HG03175 (cell line): ENCODE measurements around the gene REG1B.

Source experiments
- ATAC-seq: cut with Tn5 transposase; IDR thresholded peaks from one replicate; pipeline ENCODE4 v1.9.1; 2021; ENCODE audit warnings: mild to moderate bottlenecking, moderate library complexity; ENCODE audit not compliant: unreplicated experiment

REG1B gene

GRCh38 chr2:79087785-79088364, at the start of gene REG1B:
REG1B (minus strand) TSS chr2:79087993; CDS start chr2:79087612, 381 bp downstream.
- no peak for ATAC-seq

- no peak for ATAC-seq
Measured at GRCh38 chr2:79131687-79132086, 43.9 kb upstream of the REG1B start.

GRCh38 chr2:79129804-79130203, 42.0 kb upstream of the REG1B start:
- no peak for ATAC-seq

GRCh38 chr2:79129260-79129659, 41.5 kb upstream of the REG1B start:
- ATAC-seq, result no peak

- no peak for ATAC-seq
Measured at GRCh38 chr2:79128406-79128805, 40.6 kb upstream of the REG1B start.

- ATAC-seq, result no peak
Measured at GRCh38 chr2:79125721-79125985, 37.9 kb upstream of the REG1B start.

GRCh38 chr2:79124907-79125720, 37.3 kb upstream of the REG1B start:
- ATAC-seq, result no peak

GRCh38 chr2:79122676-79123075, 34.9 kb upstream of the REG1B start:
- ATAC-seq, result no peak

- no peak for ATAC-seq
Measured at GRCh38 chr2:79120194-79120713, 32.5 kb upstream of the REG1B start, which contains the start of gene REG1A. REG1A (plus strand) TSS chr2:79120488; CDS start chr2:79120862, 374 bp downstream.

- ATAC-seq, result no peak
Measured at GRCh38 chr2:79116997-79117928, 29.5 kb upstream of the REG1B start.

- ATAC-seq, result no peak
Measured at GRCh38 chr2:79114797-79115494, 27.2 kb upstream of the REG1B start.

GRCh38 chr2:79112269-79112668, 24.5 kb upstream of the REG1B start:
- ATAC-seq, result no peak

- ATAC-seq, result no peak
Measured at GRCh38 chr2:79105259-79105658, 17.5 kb upstream of the REG1B start.

GRCh38 chr2:79103214-79103613, 15.4 kb upstream of the REG1B start:
- no peak for ATAC-seq

- no peak for ATAC-seq
Measured at GRCh38 chr2:79101024-79101423, 13.2 kb upstream of the REG1B start.

GRCh38 chr2:79100285-79100684, 12.5 kb upstream of the REG1B start:
- no peak for ATAC-seq

- ATAC-seq, result no peak
Measured at GRCh38 chr2:79099140-79099686, 11.4 kb upstream of the REG1B start.

- no peak for ATAC-seq
Measured at GRCh38 chr2:79097843-79098242, 10.1 kb upstream of the REG1B start.

- no peak for ATAC-seq
Measured at GRCh38 chr2:79090693-79091092, 2.9 kb upstream of the REG1B start.

- ATAC-seq, result no peak
Measured at GRCh38 chr2:79086255-79086654, 1.5 kb downstream of the REG1B start.
